Measurements from ENCODE around the gene VANGL2.

Gene VANGL2

GRCh38 chr1:160407839-160408801, 7.8 kb downstream of the VANGL2 start:
- TF ChIP-seq GATA3 (IDR thresholded peaks at IDR 0.05; ENCODE audit: low read depth, low read length) = no peak
- TF ChIP-seq GATA2 (IDR thresholded peaks at IDR 0.05; ENCODE audit: low read depth, low read length) = no peak

- TF ChIP-seq GATA3 (IDR thresholded peaks at IDR 0.05; ENCODE audit: low read depth, low read length) = no peak
- TF ChIP-seq GATA2 (IDR thresholded peaks at IDR 0.05; ENCODE audit: low read depth, low read length) = no peak
Measured at GRCh38 chr1:160408864-160409263, 8.5 kb downstream of the VANGL2 start.

GRCh38 chr1:160409486-160409885, 9.1 kb downstream of the VANGL2 start:
- TF ChIP-seq GATA3 (IDR thresholded peaks at IDR 0.05; ENCODE audit: low read depth, low read length) = no peak
- TF ChIP-seq GATA2 (IDR thresholded peaks at IDR 0.05; ENCODE audit: low read depth, low read length) = no peak

GRCh38 chr1:160410406-160411005, 10.1 kb downstream of the VANGL2 start:
- TF ChIP-seq GATA2 (IDR thresholded peaks at IDR 0.05; ENCODE audit: low read depth, low read length) (no peak), GATA3 (IDR thresholded peaks at IDR 0.05; ENCODE audit: low read depth, low read length) (no peak)

- TF ChIP-seq GATA2 (IDR thresholded peaks at IDR 0.05; ENCODE audit: low read depth, low read length) (no peak), GATA3 (IDR thresholded peaks at IDR 0.05; ENCODE audit: low read depth, low read length) (no peak)
Measured at GRCh38 chr1:160411271-160412027, 11.1 kb downstream of the VANGL2 start.

GRCh38 chr1:160412028-160412362, 11.6 kb downstream of the VANGL2 start:
- TF ChIP-seq GATA3 (IDR thresholded peaks at IDR 0.05; ENCODE audit: low read depth, low read length) (no peak), GATA2 (IDR thresholded peaks at IDR 0.05; ENCODE audit: low read depth, low read length) (no peak)

GRCh38 chr1:160413716-160414115, 13.4 kb downstream of the VANGL2 start:
- no peak for TF ChIP-seq GATA3 (IDR thresholded peaks at IDR 0.05; ENCODE audit: low read depth, low read length)
- no peak for TF ChIP-seq GATA2 (IDR thresholded peaks at IDR 0.05; ENCODE audit: low read depth, low read length)

GRCh38 chr1:160414881-160415280, 14.5 kb downstream of the VANGL2 start:
- TF ChIP-seq GATA3 (IDR thresholded peaks at IDR 0.05; ENCODE audit: low read depth, low read length) (no peak), GATA2 (IDR thresholded peaks at IDR 0.05; ENCODE audit: low read depth, low read length) (no peak)

GRCh38 chr1:160415696-160416290, 15.4 kb downstream of the VANGL2 start:
- TF ChIP-seq GATA2 (IDR thresholded peaks at IDR 0.05; ENCODE audit: low read depth, low read length) = no peak
- no peak for TF ChIP-seq GATA3 (IDR thresholded peaks at IDR 0.05; ENCODE audit: low read depth, low read length)

GRCh38 chr1:160416369-160416768, 16.0 kb downstream of the VANGL2 start:
- TF ChIP-seq GATA2 (IDR thresholded peaks at IDR 0.05; ENCODE audit: low read depth, low read length) (no peak), GATA3 (IDR thresholded peaks at IDR 0.05; ENCODE audit: low read depth, low read length) (no peak)

GRCh38 chr1:160418483-160418882, 18.1 kb downstream of the VANGL2 start:
- TF ChIP-seq GATA2 (IDR thresholded peaks at IDR 0.05; ENCODE audit: low read depth, low read length) = no peak
- no peak for TF ChIP-seq GATA3 (IDR thresholded peaks at IDR 0.05; ENCODE audit: low read depth, low read length)

- no peak for TF ChIP-seq GATA2 (IDR thresholded peaks at IDR 0.05; ENCODE audit: low read depth, low read length)
- no peak for TF ChIP-seq GATA3 (IDR thresholded peaks at IDR 0.05; ENCODE audit: low read depth, low read length)
Measured at GRCh38 chr1:160419150-160419837, 18.9 kb downstream of the VANGL2 start.

GRCh38 chr1:160419838-160420169, 19.4 kb downstream of the VANGL2 start:
- TF ChIP-seq GATA3 (IDR thresholded peaks at IDR 0.05; ENCODE audit: low read depth, low read length) = no peak
- no peak for TF ChIP-seq GATA2 (IDR thresholded peaks at IDR 0.05; ENCODE audit: low read depth, low read length)

Measured in SH-SY5Y (cell line).